Nephron progenitor cell (in vitro differentiated cells): Measurements from ENCODE around the gene SLC34A1.
A peak's percentile ranks its signal among the peaks of the same experiment; 100 is the strongest.

Experiments
- DNase-seq: peaks from one replicate; pipeline ENCODE4 v3.0.0; 2021
- H3K27ac Mint-ChIP-seq: 2 replicates; pipeline ENCODE4 v1.8.0; 2021; ENCODE audit warnings: mild to moderate bottlenecking, moderate library complexity, mixed read lengths
- H3K27me3 Mint-ChIP-seq: 2 replicates; pipeline ENCODE4 v1.8.0; 2021; ENCODE audit warnings: mild to moderate bottlenecking, low read depth, mixed read lengths; ENCODE audit not compliant: poor library complexity
- H3K36me3 Mint-ChIP-seq: 2 replicates; pipeline ENCODE4 v1.8.0; 2021; ENCODE audit warnings: low read depth, mixed read lengths
- H3K4me1 Mint-ChIP-seq: 2 replicates; pipeline ENCODE4 v1.8.0; 2021; ENCODE audit warnings: mixed read lengths
- H3K4me3 Mint-ChIP-seq: 2 replicates; pipeline ENCODE4 v1.8.0; 2021; ENCODE audit warnings: mild to moderate bottlenecking, moderate library complexity, mixed read lengths
- H3K9me3 Mint-ChIP-seq: 2 replicates; pipeline ENCODE4 v1.8.0; 2021; ENCODE audit warnings: mild to moderate bottlenecking, moderate library complexity, mixed read lengths
- TF ChIP-seq, protein P1 (sequence below): fragments of 200-600 bp; sonication (generic); IDR thresholded peaks from 2 replicates; pipeline ENCODE4 v1.5.0; 2021; ENCODE audit warnings: antibody characterized with exemption

The SLC34A1 gene

DNA sequence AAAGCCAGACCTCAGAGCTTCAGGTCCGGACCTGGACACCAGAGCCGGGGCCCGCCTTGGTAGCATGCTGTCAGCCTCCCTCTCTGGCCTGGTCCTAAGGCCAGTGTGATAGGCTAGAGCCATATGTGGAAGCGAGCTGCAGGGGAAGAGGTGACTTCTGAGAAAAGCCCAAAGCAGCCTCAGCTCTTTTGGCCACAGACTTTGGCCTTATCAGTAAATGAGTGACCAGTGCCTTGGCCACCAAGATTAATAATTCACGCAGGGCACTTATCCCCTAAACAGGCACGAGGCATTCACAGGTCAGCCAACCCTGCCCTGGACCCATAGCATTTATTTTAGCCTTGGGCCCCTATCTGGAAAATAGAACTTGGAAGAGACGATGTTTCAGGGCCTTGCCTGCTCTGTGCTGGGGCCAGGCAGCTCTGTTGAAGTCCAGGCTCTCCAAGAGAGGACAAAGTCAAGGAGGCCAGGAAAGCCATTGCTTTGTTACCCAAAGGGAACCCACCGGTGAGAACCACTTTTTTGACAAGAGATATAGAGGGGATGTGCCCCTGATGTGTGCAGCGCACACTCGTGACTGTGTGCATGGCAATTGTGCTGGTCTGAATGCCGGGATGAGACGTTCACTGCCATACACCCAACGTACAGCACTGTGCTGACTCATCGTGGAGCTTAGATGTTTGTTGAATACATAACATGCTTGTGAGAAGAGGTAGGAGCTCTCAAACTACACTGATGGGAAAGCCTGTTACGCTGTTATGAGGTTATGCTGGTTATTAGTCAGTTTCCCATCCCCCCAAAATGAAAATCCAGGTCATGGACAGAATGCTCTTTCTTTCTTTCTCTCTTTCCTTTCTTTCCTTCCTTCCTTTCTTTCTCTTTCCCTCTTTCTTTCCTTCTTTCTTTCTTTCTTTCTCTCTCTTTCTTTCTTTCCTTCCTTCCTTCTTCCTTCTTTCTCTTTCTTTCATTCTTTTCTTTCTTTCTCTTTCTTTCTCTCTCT lies 5.0 kb upstream of the SLC34A1 start:
- no peaks in the 10 kb centered on the region for H3K36me3 Mint-ChIP-seq
- peaks cover 36% of the 10 kb centered on the region for H3K4me1 Mint-ChIP-seq
- peak overlapping the region; percentile 29 for H3K27ac Mint-ChIP-seq
- no peak overlapping the region for H3K4me3 Mint-ChIP-seq
- peaks cover 10% of the 10 kb centered on the region for H3K27me3 Mint-ChIP-seq
- H3K9me3 Mint-ChIP-seq = no peaks in the 10 kb centered on the region
- TF ChIP-seq, protein P1, sequence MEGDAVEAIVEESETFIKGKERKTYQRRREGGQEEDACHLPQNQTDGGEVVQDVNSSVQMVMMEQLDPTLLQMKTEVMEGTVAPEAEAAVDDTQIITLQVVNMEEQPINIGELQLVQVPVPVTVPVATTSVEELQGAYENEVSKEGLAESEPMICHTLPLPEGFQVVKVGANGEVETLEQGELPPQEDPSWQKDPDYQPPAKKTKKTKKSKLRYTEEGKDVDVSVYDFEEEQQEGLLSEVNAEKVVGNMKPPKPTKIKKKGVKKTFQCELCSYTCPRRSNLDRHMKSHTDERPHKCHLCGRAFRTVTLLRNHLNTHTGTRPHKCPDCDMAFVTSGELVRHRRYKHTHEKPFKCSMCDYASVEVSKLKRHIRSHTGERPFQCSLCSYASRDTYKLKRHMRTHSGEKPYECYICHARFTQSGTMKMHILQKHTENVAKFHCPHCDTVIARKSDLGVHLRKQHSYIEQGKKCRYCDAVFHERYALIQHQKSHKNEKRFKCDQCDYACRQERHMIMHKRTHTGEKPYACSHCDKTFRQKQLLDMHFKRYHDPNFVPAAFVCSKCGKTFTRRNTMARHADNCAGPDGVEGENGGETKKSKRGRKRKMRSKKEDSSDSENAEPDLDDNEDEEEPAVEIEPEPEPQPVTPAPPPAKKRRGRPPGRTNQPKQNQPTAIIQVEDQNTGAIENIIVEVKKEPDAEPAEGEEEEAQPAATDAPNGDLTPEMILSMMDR = no peak
- DNase-seq = no peak

DNA sequence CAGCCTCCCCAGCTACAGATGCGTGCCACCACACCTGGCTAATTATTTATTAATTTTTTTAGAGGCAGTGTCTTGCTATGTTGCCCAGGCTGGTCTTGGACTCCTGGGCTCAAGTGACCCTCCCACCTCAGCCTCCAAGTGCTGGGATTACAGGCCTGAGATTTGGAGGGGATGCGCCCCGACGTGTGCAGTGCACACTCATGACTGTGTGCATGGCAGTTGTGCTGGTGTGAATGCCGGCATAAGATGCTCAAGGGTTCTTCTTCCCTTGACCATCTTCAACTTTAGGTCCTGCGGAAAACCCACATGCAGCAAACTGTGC lies 3.5 kb upstream of the SLC34A1 start:
- H3K4me1 Mint-ChIP-seq = peaks cover 37% of the 10 kb centered on the region
- peaks cover 10% of the 10 kb centered on the region for H3K27me3 Mint-ChIP-seq
- H3K36me3 Mint-ChIP-seq = no peaks in the 10 kb centered on the region
- H3K9me3 Mint-ChIP-seq = no peaks in the 10 kb centered on the region
- TF ChIP-seq, protein P1 = no peak
- H3K4me3 Mint-ChIP-seq = no peak overlapping the region
- no peak for DNase-seq
- H3K27ac Mint-ChIP-seq = no peak overlapping the region

DNA sequence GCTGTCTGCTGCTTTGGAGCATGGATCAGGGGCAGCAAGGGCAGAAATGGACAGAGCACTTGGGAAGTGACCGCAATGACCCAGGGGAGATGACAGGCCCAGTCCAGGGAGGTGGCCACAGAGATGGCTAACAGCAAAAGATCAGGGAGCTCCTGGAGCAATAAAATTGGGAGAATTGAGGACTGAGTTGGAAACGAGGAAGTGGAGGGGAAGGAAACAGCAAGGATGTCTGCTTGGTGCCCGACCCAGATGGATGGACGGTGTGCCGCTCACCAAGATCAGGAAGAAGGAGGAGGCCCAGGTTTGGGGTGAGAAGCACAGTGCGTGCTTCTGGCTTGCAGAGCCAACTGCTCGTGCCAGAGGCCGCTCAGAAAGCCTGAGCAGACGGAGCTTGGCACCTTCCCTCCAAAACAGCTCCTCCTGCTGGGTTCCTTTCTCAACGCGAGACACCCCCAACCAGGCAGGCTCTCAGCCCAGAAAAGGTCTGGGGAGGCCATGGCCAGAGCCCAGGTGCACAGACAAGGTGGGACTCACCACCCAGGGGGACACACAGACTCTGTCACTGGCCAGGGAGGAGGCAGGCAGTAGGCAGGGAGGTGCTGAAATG lies 1.7 kb upstream of the SLC34A1 start:
- no peak for DNase-seq
- Mint-ChIP-seq H3K4me3 (no peak overlapping the region), H3K27ac (no peak overlapping the region), H3K9me3 (no peaks in the 10 kb centered on the region), H3K4me1 (peaks cover 43% of the 10 kb centered on the region), H3K36me3 (no peaks in the 10 kb centered on the region), H3K27me3 (peaks cover 8% of the 10 kb centered on the region)
- TF ChIP-seq, protein P1 = no peak

DNA sequence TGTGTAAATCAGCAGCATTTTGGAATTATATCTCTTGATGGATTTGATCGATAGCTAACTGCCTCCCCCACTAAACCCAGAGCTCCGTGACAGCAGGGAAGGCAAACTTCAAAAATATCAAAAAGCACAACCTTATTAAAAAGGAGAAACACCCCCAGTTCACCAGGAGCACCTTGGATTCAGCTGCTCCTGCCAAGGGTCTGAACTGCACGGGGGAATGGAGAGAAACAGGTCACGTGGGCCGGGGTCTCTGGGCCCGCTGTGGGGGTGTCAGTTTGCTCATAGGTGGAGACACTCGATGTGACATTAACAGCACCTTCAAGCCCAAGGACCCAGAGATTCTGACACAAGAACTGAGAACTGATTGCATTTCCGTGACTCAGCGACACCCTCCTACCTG lies 1.1 kb upstream of the SLC34A1 start:
- Mint-ChIP-seq H3K27ac (no peak overlapping the region), H3K27me3 (peaks cover 11% of the 10 kb centered on the region), H3K4me3 (no peak overlapping the region), H3K9me3 (no peaks in the 10 kb centered on the region), H3K4me1 (peaks cover 46% of the 10 kb centered on the region), H3K36me3 (no peaks in the 10 kb centered on the region)
- DNase-seq = no peak
- TF ChIP-seq, protein P1 = no peak

DNA sequence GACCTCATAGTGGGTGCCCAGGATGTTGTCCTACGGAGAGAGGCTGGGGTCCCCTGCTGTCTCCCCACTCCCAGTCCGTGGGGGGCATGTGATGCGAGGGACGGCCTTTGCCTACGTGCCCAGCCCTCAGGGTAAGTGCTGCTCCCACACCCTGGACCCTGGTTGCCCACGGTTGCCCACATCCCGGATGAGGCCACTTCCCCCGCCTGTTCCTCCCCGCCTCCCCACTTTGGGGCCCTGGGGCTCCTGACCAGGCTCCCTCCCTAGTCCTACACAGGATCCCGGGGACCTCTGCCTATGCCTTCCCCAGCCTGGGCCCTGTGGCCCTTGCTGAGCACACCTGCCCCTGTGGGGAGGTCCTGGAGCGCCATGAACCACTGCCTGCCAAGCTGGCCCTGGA lies 1.5 kb downstream of the SLC34A1 start:
- no peak for DNase-seq
- Mint-ChIP-seq H3K4me1 (peaks cover 71% of the 10 kb centered on the region), H3K36me3 (no peaks in the 10 kb centered on the region), H3K9me3 (no peaks in the 10 kb centered on the region), H3K4me3 (no peak overlapping the region), H3K27me3 (peaks cover 13% of the 10 kb centered on the region), H3K27ac (no peak overlapping the region)
- TF ChIP-seq, protein P1 = no peak
